Neural progenitor cell (in vitro differentiated cells): ENCODE data around the gene PDILT.

ENCODE experiments used
- EZH2 ChIP-seq: fragments of 200-600 bp; sonication (generic); IDR thresholded peaks from 2 replicates; pipeline ENCODE4 v1.6.1; 2017; ENCODE audit warnings: antibody characterized with exemption, mild to moderate bottlenecking, moderate library complexity
- EZH2phosphoT487 ChIP-seq: fragments of 200-600 bp; sonication (generic); IDR thresholded peaks from 2 replicates; pipeline ENCODE4 v1.6.1; 2017; ENCODE audit warnings: antibody characterized with exemption
- TF ChIP-seq, protein P1 (sequence below): fragments of 200-600 bp; sonication (generic); IDR thresholded peaks from 2 replicates; pipeline ENCODE4 v1.5.1; 2017; ENCODE audit warnings: antibody characterized with exemption, mild to moderate bottlenecking

GRCh38 chr16:20329392-20330138 is 75.0 kb downstream of the PDILT start:
- TF ChIP-seq, protein P1, sequence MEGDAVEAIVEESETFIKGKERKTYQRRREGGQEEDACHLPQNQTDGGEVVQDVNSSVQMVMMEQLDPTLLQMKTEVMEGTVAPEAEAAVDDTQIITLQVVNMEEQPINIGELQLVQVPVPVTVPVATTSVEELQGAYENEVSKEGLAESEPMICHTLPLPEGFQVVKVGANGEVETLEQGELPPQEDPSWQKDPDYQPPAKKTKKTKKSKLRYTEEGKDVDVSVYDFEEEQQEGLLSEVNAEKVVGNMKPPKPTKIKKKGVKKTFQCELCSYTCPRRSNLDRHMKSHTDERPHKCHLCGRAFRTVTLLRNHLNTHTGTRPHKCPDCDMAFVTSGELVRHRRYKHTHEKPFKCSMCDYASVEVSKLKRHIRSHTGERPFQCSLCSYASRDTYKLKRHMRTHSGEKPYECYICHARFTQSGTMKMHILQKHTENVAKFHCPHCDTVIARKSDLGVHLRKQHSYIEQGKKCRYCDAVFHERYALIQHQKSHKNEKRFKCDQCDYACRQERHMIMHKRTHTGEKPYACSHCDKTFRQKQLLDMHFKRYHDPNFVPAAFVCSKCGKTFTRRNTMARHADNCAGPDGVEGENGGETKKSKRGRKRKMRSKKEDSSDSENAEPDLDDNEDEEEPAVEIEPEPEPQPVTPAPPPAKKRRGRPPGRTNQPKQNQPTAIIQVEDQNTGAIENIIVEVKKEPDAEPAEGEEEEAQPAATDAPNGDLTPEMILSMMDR = no peak
- TF ChIP-seq EZH2 (no peak), EZH2phosphoT487 (no peak)
